Measurements from ENCODE around the gene GALNT2.

Gene GALNT2

GRCh38 chr1:230308821-230309220 lies 241.8 kb downstream of the GALNT2 start:
- no peak overlapping the region for H3K4me3 ChIP-seq (ENCODE audit: low read length)
- no peak for TF ChIP-seq ZNF274 (IDR thresholded peaks at IDR 0.05; ENCODE audit: low read depth, low read length)

DNA sequence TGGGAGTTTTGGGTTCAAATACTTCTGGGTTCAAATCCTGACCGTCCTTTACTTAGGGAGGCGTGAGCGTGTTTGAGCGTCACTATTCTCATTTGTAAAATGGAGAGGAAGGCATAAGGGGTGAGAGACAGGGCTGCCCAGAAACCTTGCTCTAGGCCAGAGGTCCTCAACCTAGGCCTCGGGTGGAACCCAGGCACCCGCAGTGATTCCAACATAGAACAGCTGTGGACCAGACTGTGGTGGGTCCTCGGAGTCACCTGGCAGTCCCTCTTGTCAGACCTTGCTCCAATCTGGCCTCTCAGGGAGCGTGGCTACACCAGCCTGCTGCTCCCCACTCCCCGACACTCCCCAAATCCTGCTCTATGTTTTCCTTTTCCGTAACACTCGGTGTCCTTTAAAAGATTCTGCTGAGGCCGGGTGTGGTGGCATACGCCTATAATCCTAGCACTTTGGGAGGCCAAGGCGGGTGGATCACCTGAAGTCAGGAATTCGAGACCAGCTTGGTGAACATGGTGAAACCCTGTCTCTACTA lies 242.7 kb downstream of the GALNT2 start:
- no peak for TF ChIP-seq ZNF274 (IDR thresholded peaks at IDR 0.05; ENCODE audit: low read depth, low read length)
- no peak overlapping the region for H3K4me3 ChIP-seq (ENCODE audit: low read length)

GRCh38 chr1:230310381-230311163 lies 243.5 kb downstream of the GALNT2 start:
- TF ChIP-seq ZNF274 (IDR thresholded peaks at IDR 0.05; ENCODE audit: low read depth, low read length) = no peak

GRCh38 chr1:230312676-230313075 lies 245.6 kb downstream of the GALNT2 start:
- no peak for TF ChIP-seq ZNF274 (IDR thresholded peaks at IDR 0.05; ENCODE audit: low read depth, low read length)

More at GRCh38 chr1:230310381-230311163, 243.5 kb downstream of the GALNT2 start:
- H3K4me3 ChIP-seq (ENCODE audit: low read length) = no peak overlapping the region

GRCh38 chr1:230313453-230314141 lies 246.6 kb downstream of the GALNT2 start:
- TF ChIP-seq ZNF274 (IDR thresholded peaks at IDR 0.05; ENCODE audit: low read depth, low read length) = no peak
- H3K4me3 ChIP-seq (ENCODE audit: low read length) = no peak overlapping the region

More at GRCh38 chr1:230312676-230313075, 245.6 kb downstream of the GALNT2 start:
- no peak overlapping the region for H3K4me3 ChIP-seq (ENCODE audit: low read length)

DNA sequence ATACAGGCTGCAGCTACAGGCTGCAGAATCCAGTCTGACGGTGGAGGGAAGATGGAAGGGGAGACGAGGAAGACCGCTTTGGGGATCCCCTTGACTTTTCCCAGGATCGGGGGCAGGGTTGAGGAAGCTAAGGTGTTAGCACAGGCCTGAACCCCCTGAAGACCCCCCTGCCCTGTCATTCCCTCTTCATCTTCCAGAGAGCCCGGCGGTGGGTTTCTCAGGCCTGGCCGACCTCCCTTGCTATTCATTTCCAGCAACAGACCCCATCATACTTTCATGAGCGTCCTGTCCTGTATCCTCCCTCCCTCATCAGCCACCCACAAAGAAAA lies 247.1 kb downstream of the GALNT2 start:
- TF ChIP-seq ZNF274 (IDR thresholded peaks at IDR 0.05; ENCODE audit: low read depth, low read length) = no peak
- no peak overlapping the region for H3K4me3 ChIP-seq (ENCODE audit: low read length)

GRCh38 chr1:230315099-230315498 lies 248.1 kb downstream of the GALNT2 start:
- no peak overlapping the region for H3K4me3 ChIP-seq (ENCODE audit: low read length)
- TF ChIP-seq ZNF274 (IDR thresholded peaks at IDR 0.05; ENCODE audit: low read depth, low read length) = no peak

GRCh38 chr1:230316864-230317745 lies 250.1 kb downstream of the GALNT2 start:
- no peak overlapping the region for H3K4me3 ChIP-seq (ENCODE audit: low read length)
- TF ChIP-seq ZNF274 (IDR thresholded peaks at IDR 0.05; ENCODE audit: low read depth, low read length) = no peak

- H3K4me3 ChIP-seq (ENCODE audit: low read length) = no peak overlapping the region
- TF ChIP-seq ZNF274 (IDR thresholded peaks at IDR 0.05; ENCODE audit: low read depth, low read length) = no peak
These were observed 251.1 kb downstream of the GALNT2 start for GRCh38 chr1:230317823-230318819.

GRCh38 chr1:230319014-230319747 lies 252.1 kb downstream of the GALNT2 start:
- TF ChIP-seq ZNF274 (IDR thresholded peaks at IDR 0.05; ENCODE audit: low read depth, low read length) = no peak
- H3K4me3 ChIP-seq (ENCODE audit: low read length) = no peak overlapping the region

DNA sequence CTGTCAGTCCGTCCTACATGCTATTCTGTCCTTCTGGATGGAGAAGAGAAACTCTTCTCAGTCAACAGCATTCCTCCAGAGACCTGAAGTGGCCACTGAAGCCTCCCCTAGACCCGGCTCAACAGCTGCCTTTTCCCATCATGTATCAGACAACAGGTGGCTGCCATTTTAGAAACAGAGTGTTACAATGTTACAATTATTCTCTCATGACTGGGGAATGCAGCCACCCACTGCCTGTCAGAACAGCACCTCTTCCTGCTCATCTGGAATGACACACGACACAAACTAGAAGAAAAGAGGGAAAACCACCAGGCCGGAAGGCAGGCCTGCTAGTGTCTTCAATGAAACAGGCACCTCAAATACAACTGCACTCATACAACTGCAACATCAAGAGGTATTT lies 253.8 kb downstream of the GALNT2 start:
- H3K4me3 ChIP-seq (ENCODE audit: low read length) = no peak overlapping the region
- no peak for TF ChIP-seq ZNF274 (IDR thresholded peaks at IDR 0.05; ENCODE audit: low read depth, low read length)

DNA sequence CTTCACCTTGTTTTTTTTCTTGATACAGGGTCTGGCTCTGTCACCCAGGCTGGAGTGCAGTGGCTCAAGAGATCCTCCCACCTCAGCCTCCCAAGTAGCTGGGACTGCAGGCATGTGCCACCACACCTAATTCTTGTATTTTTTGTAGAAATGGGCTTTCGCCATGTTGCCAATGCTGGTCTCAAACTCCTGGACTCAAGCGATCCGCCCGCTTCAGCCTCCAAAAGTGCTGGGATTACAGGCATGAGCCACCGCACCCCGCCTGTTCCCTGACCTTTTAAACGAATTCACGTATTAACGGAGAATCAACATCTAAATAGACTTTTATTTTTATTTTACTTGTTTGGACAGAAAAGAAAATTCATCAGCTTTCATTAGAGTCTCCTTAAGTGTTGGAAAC lies 254.3 kb downstream of the GALNT2 start:
- TF ChIP-seq ZNF274 (IDR thresholded peaks at IDR 0.05; ENCODE audit: low read depth, low read length) = no peak
- no peak overlapping the region for H3K4me3 ChIP-seq (ENCODE audit: low read length)

Measured in GM08714 (cell line).